HG03460 (cell line): ENCODE measurements around the gene DNAJB2.
A peak's percentile ranks its signal among the peaks of the same experiment; 100 is the strongest.

ENCODE experiments used
- ATAC-seq: cut with Tn5 transposase; IDR thresholded peaks from one replicate; pipeline ENCODE4 v1.9.1; 2021; ENCODE audit not compliant: unreplicated experiment

Gene DNAJB2

GRCh38 chr2:219279151-219279915 is at the start of gene DNAJB2:
Gene DNAJB2, plus strand, starts transcription at chr2:219279366. Its CDS starts 468 bp downstream, at chr2:219279834.
- peak; percentile 85 for ATAC-seq

GRCh38 chr2:219230059-219230540 is 49.1 kb upstream of the DNAJB2 start:
- ATAC-seq: peak; percentile 20

- ATAC-seq: no peak
These were observed 44.8 kb upstream of the DNAJB2 start for GRCh38 chr2:219234331-219234730.

- ATAC-seq: no peak
These were observed 35.8 kb upstream of the DNAJB2 start for GRCh38 chr2:219243291-219243761.

- no peak for ATAC-seq
These were observed 34.4 kb upstream of the DNAJB2 start for GRCh38 chr2:219244789-219245147.

GRCh38 chr2:219245148-219245898 is 33.8 kb upstream of the DNAJB2 start, which contains the start of the genes GLB1L and STK16:
Gene GLB1L, minus strand, starts transcription at chr2:219245444. Its CDS starts 1,871 bp downstream, at chr2:219243573.
Gene STK16, plus strand, starts transcription at chr2:219245479. Its CDS starts 521 bp downstream, at chr2:219246000.
- ATAC-seq: peak; percentile 47

- ATAC-seq: no peak
These were observed 33.3 kb upstream of the DNAJB2 start for GRCh38 chr2:219245899-219246230.

GRCh38 chr2:219246559-219246958 is 32.6 kb upstream of the DNAJB2 start:
- ATAC-seq: no peak

GRCh38 chr2:219247678-219248642 is 31.2 kb upstream of the DNAJB2 start:
- ATAC-seq: peak; percentile 25

- no peak for ATAC-seq
These were observed 30.3 kb upstream of the DNAJB2 start for GRCh38 chr2:219248845-219249202.

GRCh38 chr2:219249203-219249980 is 29.8 kb upstream of the DNAJB2 start:
- ATAC-seq: peak; percentile 49

- no peak for ATAC-seq
These were observed 29.0 kb upstream of the DNAJB2 start for GRCh38 chr2:219250049-219250781.

- no peak for ATAC-seq
These were observed 27.5 kb upstream of the DNAJB2 start for GRCh38 chr2:219251656-219252055.

GRCh38 chr2:219252084-219252483 is 27.1 kb upstream of the DNAJB2 start:
- ATAC-seq: no peak

- ATAC-seq: no peak
These were observed 26.6 kb upstream of the DNAJB2 start for GRCh38 chr2:219252570-219252899.

GRCh38 chr2:219252900-219253752 is 26.0 kb upstream of the DNAJB2 start, which contains the start of gene TUBA4B:
Gene TUBA4B, plus strand, starts transcription at chr2:219253243. Its CDS starts 165 bp downstream, at chr2:219253408.
- ATAC-seq: peak; percentile 1

GRCh38 chr2:219253753-219254589 is 25.2 kb upstream of the DNAJB2 start, which contains the start of gene TUBA4A:
Gene TUBA4A, minus strand, starts transcription at chr2:219253918. Its CDS starts 60 bp downstream, at chr2:219253858.
- peak; percentile 42 for ATAC-seq
